CD4-positive, CD25-positive, alpha-beta regulatory T cell (primary cell): ENCODE data around the gene ZNF385A. TPM values are rescaled to one million over a fixed set of nuclear protein-coding genes. Genes with fewer than 3 reads are reported as not detected.
"Not testable (repeated sequence)": the region's sequence is repeated elsewhere in the genome, so short reads cannot be mapped to it uniquely, and the experiment has no call there.

Source experiments
- ATAC-seq, 2 donors: fragments of 150-1000 bp; cut with Tn5 transposase; one replicate each; pipeline ENCODE4 v1.10.0; 2021; ENCODE audit warnings: low read depth in 2 of 2, moderate number of reproducible peaks in 2 of 2, moderate library complexity in 1 of 2
- DNase-seq, 3 donors: peaks; one replicate each; pipeline versions ENCODE4 v3.0.0 to v3.0.0-alpha.2; 2012 to 2022; ENCODE audit warnings: mixed read lengths in 1 of 3
- H3K27ac ChIP-seq: one replicate; pipeline ENCODE4 v1.7.0; 2013; ENCODE audit warnings: mild to moderate bottlenecking, low read length; ENCODE audit not compliant: insufficient read depth, poor library complexity, severe bottlenecking
- H3K27me3 ChIP-seq: one replicate; pipeline ENCODE4 v1.7.0; 2013; ENCODE audit warnings: low read length; ENCODE audit not compliant: control insufficient read depth, insufficient read depth
- H3K36me3 ChIP-seq: one replicate; pipeline ENCODE4 v1.7.0; 2013; ENCODE audit warnings: mild to moderate bottlenecking, low read length, moderate library complexity; ENCODE audit not compliant: control insufficient read depth, insufficient read depth
- H3K4me1 ChIP-seq: 2 replicates; pipeline ENCODE4 v1.7.0; 2013; ENCODE audit warnings: mild to moderate bottlenecking, low read length; ENCODE audit not compliant: insufficient read depth, control insufficient read depth, poor library complexity, severe bottlenecking
- H3K4me3 ChIP-seq: one replicate; pipeline ENCODE4 v1.7.0; 2013; ENCODE audit warnings: low read depth, mild to moderate bottlenecking, low read length, moderate library complexity
- H3K9me3 ChIP-seq, 2 experiments: 1 replicate in 1 of 2; 2 replicates in 1 of 2; pipeline ENCODE4 v1.7.0; 2013; ENCODE audit warnings: low read length in 2 of 2, mild to moderate bottlenecking in 1 of 2, moderate library complexity in 1 of 2; ENCODE audit not compliant: control insufficient read depth in 2 of 2
- H3K27ac Mint-ChIP-seq, 3 donors: one replicate each; pipeline ENCODE4 v1.8.0; 2020 to 2022; ENCODE audit warnings: mild to moderate bottlenecking in 3 of 3, mixed read lengths in 3 of 3, moderate library complexity in 2 of 3
- H3K27me3 Mint-ChIP-seq: one replicate; pipeline ENCODE4 v1.8.0; 2022; ENCODE audit warnings: mild to moderate bottlenecking, mixed read lengths
- H3K36me3 Mint-ChIP-seq: one replicate; pipeline ENCODE4 v1.8.0; 2020; ENCODE audit warnings: mixed read lengths
- H3K4me1 Mint-ChIP-seq, 4 donors: one replicate each; pipeline ENCODE4 v1.8.0; 2020 to 2022; ENCODE audit warnings: mixed read lengths in 4 of 4, mild to moderate bottlenecking in 1 of 4
- H3K4me3 Mint-ChIP-seq, 4 donors: one replicate each; pipeline ENCODE4 v1.8.0; 2020 to 2022; ENCODE audit warnings: mild to moderate bottlenecking in 4 of 4, mixed read lengths in 4 of 4, moderate library complexity in 3 of 4
- H3K9me3 Mint-ChIP-seq, 7 donors: one replicate each; pipeline ENCODE4 v1.8.0; 2020 to 2022; ENCODE audit warnings: mixed read lengths in 7 of 7, mild to moderate bottlenecking in 3 of 7, moderate library complexity in 2 of 7
- polyA plus RNA-seq, 4 donors: library from polyadenylated mRNA; unstranded; fragments of 300-500 nt; fragmentation: Illumina TruSeq; gene quantifications; one replicate each; pipeline ENCODE4 v1.2.3, GENCODE V29; 2021
- total RNA-seq: library from RNA; stranded (reverse); gene quantifications from one replicate; pipeline ENCODE4 v1.2.3, GENCODE V29; 2022

ZNF385A gene
- total and polyA plus RNA-seq, 5 donors from 2014 or later: 0.14 to 0.86 (median 0.17) TPM; not detected in 2

DNA sequence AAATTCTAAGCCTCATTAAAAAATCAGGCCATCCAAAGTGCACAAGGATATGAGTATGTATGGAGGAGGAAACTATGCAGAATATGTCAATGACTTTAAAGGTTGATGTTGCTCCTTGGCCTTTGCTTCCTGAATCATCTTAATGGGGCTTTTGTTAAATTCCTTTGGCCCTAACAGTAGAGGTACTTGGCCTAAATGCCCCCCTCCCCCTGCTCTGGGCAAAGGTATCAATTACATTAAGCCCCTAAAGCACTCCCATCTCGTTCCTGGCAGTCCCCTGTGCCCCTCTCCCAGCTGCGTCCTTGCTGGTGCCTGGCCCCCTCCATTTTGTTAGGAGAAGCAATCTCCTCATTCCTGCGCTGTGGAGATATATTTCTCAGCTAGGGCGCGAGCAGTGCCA lies 54.8 kb downstream of the ZNF385A start:
- H3K27ac Mint-ChIP-seq: peak overlapping the region in 1 of 3 donors; percentile 92
- no peaks in the 10 kb centered on the region for H3K9me3 Mint-ChIP-seq
- peaks cover 56% of the 10 kb centered on the region for H3K4me1 ChIP-seq
- H3K36me3 ChIP-seq: peaks cover 3% of the 10 kb centered on the region
- H3K27ac ChIP-seq: no peak overlapping the region
- H3K4me3 ChIP-seq: no peak overlapping the region
- H3K4me1 Mint-ChIP-seq: peaks cover 13 to 76% (median 49%) of the 10 kb centered on the region in 4 donors
- peaks cover 4% of the 10 kb centered on the region for H3K27me3 Mint-ChIP-seq
- ATAC-seq (no peak), DNase-seq (no peak)
- no peaks in the 10 kb centered on the region for H3K27me3 ChIP-seq
- H3K9me3 ChIP-seq: no peaks in the 10 kb centered on the region
- peak overlapping the region in 1 of 4 donors; percentile 20 for H3K4me3 Mint-ChIP-seq
- peaks cover 10% of the 10 kb centered on the region for H3K36me3 Mint-ChIP-seq

DNA sequence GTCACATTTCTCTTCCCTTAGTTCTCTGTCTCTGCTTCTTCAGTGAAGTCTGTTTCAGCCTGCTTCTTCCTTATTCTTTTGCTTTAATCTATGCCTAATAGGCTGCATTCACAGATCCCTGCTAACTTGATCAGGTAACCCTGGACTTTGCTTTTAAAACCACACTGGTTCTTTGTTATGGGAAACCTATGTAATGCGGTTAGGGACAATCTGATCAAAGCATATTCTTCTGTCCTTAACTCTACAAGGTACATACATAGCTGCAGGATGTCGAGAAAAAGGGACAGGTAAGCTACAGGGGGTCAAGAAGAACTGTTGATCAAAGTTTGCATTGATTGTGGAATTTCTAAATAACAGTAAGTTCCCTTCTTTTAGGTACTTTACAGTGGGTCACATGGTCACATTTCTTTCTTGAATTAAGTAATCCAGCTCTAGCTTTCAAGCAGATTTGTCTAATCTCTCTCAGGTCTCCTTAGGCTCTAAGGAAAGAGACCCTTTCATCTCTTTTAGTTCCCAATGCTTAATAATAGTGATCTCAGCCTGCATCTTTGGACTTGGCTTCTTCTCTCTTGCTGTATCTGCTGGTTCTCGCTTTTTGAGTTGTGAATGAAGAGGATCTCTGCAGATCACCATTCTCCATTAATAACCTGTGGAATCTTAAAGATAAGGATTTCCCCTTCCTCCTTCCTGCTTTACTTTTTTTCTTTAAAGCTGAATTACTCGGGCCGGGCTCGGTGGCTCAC lies 55.8 kb downstream of the ZNF385A start:
- Histone ChIP-seq H3K4me1 (peaks cover 58% of the 10 kb centered on the region), H3K36me3 (peaks cover 3% of the 10 kb centered on the region), H3K27ac (no peak overlapping the region), H3K27me3 (no peaks in the 10 kb centered on the region), H3K4me3 (no peak overlapping the region), H3K9me3 (no peaks in the 10 kb centered on the region)
- Mint-ChIP-seq H3K4me3 (peak overlapping the region in 2 of 4 donors; percentile 57 to 76), H3K9me3 (no peaks in the 10 kb centered on the region), H3K27me3 (peaks cover 7% of the 10 kb centered on the region), H3K27ac (peak overlapping the region; percentile 3 to 92 (median 37)), H3K4me1 (peaks cover 13 to 75% (median 55%) of the 10 kb centered on the region in 4 donors), H3K36me3 (peaks cover 10% of the 10 kb centered on the region)
- ATAC-seq (no peak), DNase-seq (no peak)

GRCh38 chr12:54325442-54326109 lies 59.0 kb downstream of the ZNF385A start:
- not testable (repeated sequence) for H3K27me3 Mint-ChIP-seq, H3K9me3 Mint-ChIP-seq, H3K36me3 Mint-ChIP-seq, DNase-seq, ATAC-seq, H3K9me3 ChIP-seq, H3K27me3 ChIP-seq, H3K36me3 ChIP-seq
- Mint-ChIP-seq H3K4me3 (peak overlapping the region; percentile 93 to 100 (median 99)), H3K27ac (peak overlapping the region; percentile 94 to 100 (median 98)), H3K4me1 (peaks cover 10 to 51% (median 37%) of the 10 kb centered on the region in 4 donors)
- Histone ChIP-seq H3K4me3 (peak overlapping the region; percentile 96), H3K27ac (peak overlapping the region; percentile 65), H3K4me1 (peaks cover 36% of the 10 kb centered on the region)

DNA sequence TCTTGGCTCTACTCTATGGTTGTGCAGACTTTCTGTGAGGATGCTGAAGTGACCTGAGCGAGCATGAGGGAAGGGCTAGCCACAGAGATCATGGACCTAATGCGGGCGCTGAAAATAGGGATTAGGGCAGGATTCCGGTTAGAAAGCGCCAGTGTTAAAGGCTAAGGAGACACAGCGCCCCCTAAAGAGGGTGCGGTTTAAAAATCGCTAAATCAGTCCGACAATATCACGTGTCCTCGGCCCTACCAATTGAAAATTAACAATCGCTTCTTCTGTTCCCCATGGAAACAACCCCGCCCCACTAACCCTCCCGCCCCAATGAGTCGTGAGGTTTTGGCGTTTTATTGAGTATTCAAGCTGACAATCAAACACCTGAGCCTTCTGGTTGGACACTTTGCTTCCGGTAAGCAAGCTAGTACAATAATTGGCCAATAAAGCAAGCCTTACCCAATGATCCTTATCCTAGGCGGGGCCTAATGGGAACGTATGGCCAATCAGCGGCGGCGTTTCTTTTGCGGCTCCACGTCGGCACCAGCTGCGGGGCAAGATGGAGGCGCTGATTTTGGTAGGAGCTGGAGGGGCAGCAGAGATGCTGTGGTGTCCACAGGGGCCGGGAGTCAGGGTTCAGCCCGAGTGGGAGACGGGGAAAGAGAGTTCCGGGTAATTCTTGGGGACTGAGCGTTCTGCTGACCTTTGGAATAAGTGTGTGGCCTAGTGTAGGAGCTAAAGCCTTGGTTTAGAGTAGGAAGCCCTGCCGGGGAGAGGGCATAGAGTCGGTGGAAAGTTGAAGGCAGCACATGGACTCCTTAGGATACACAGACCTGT lies 59.7 kb downstream of the ZNF385A start, which contains the start of gene COPZ1:
COPZ1 (plus strand) TSS at position 515 of the 825 bp plus-strand sequence; CDS start at position 548, 33 bp downstream.
- no peaks in the 10 kb centered on the region for H3K27me3 ChIP-seq
- peak within 1 kb of the TSS; percentile 96 for H3K4me3 ChIP-seq
- peak; percentile 87 to 99 (median 96) for DNase-seq
- peak within 1 kb of the TSS; percentile 94 to 100 (median 98) for H3K27ac Mint-ChIP-seq
- H3K36me3 Mint-ChIP-seq: peaks cover 8% of the 10 kb centered on the region
- no peaks in the 10 kb centered on the region for H3K9me3 Mint-ChIP-seq
- H3K36me3 ChIP-seq: no peaks in the 10 kb centered on the region
- H3K27me3 Mint-ChIP-seq: peaks cover 7% of the 10 kb centered on the region
- peak within 1 kb of the TSS; percentile 65 for H3K27ac ChIP-seq
- peak within 1 kb of the TSS; percentile 93 to 100 (median 99) for H3K4me3 Mint-ChIP-seq
- H3K4me1 Mint-ChIP-seq: peaks cover 4 to 44% (median 32%) of the 10 kb centered on the region in 4 donors
- peak; percentile 97 for ATAC-seq
- H3K4me1 ChIP-seq: peaks cover 29% of the 10 kb centered on the region
- H3K9me3 ChIP-seq: no peaks in the 10 kb centered on the region

GRCh38 chr12:54321363-54321762 lies 63.2 kb downstream of the ZNF385A start:
- ATAC-seq (no peak), DNase-seq (no peak)
- Mint-ChIP-seq H3K27me3 (peaks cover 7% of the 10 kb centered on the region), H3K36me3 (peaks cover 4% of the 10 kb centered on the region), H3K4me1 (peaks cover 4 to 19% (median 11%) of the 10 kb centered on the region in 4 donors), H3K9me3 (no peaks in the 10 kb centered on the region), H3K27ac (no peak overlapping the region), H3K4me3 (no peak overlapping the region)
- H3K4me1 ChIP-seq: peaks cover 12% of the 10 kb centered on the region
- no peak overlapping the region for H3K4me3 ChIP-seq
- H3K9me3 ChIP-seq: no peaks in the 10 kb centered on the region
- H3K36me3 ChIP-seq: no peaks in the 10 kb centered on the region
- H3K27ac ChIP-seq: no peak overlapping the region
- H3K27me3 ChIP-seq: no peaks in the 10 kb centered on the region

Other genes starting within 250 kb of the ZNF385A start
- 13.0 TPM for gene SMUG1, start 195.7 kb downstream of the ZNF385A start, total RNA-seq
- 10 to 100 TPM; 24.5 to 38.1 (median 30.7) TPM for gene SMUG1, start 195.7 kb downstream of the ZNF385A start, polyA plus RNA-seq
- gene CBX5, start 104.6 kb downstream of the ZNF385A start, total RNA-seq: 38.9 TPM
- 10 to 100 TPM; 18.2 to 21.5 (median 19.6) TPM for gene CBX5, start 104.6 kb downstream of the ZNF385A start, polyA plus RNA-seq
- gene HNRNPA1, start 104.0 kb downstream of the ZNF385A start, total RNA-seq: 1,288 TPM
- gene HNRNPA1, start 104.0 kb downstream of the ZNF385A start, polyA plus RNA-seq: 100 to 1,000 TPM; 750 to 913 (median 830) TPM
- gene NFE2, start 83.7 kb downstream of the ZNF385A start, total RNA-seq: 2.8 TPM
- gene NFE2, start 83.7 kb downstream of the ZNF385A start, polyA plus RNA-seq: under 1 TPM in 1 of 4 donors, not detected in 3; 0.18 TPM
- 65.3 TPM for gene COPZ1, start 59.6 kb downstream of the ZNF385A start, total RNA-seq
- gene COPZ1, start 59.6 kb downstream of the ZNF385A start, polyA plus RNA-seq: 100 to 1,000 TPM; 151 to 213 (median 168) TPM
- gene GPR84, start 20.2 kb downstream of the ZNF385A start, total RNA-seq: not detected
- not detected for gene GPR84, start 20.2 kb downstream of the ZNF385A start, polyA plus RNA-seq
- 57.4 TPM for gene ITGA5, start 34.5 kb upstream of the ZNF385A start, total RNA-seq
- gene ITGA5, start 34.5 kb upstream of the ZNF385A start, polyA plus RNA-seq: 10 to 100 TPM; 18.6 to 31.8 (median 23.7) TPM
- 3.0 TPM for gene GTSF1, start 88.9 kb upstream of the ZNF385A start, total RNA-seq
- 10 to 100 TPM; 12.7 to 30.3 (median 18.4) TPM for gene GTSF1, start 88.9 kb upstream of the ZNF385A start, polyA plus RNA-seq
- 142 TPM for gene NCKAP1L, start 113.0 kb upstream of the ZNF385A start, total RNA-seq
- 100 to 1,000 TPM in 2 of 4 donors, 10 to 100 TPM in 2; 91.3 to 138 (median 115) TPM for gene NCKAP1L, start 113.0 kb upstream of the ZNF385A start, polyA plus RNA-seq
- 19.4 TPM for gene PDE1B, start 164.9 kb upstream of the ZNF385A start, total RNA-seq
- gene PDE1B, start 164.9 kb upstream of the ZNF385A start, polyA plus RNA-seq: 1 to 10 TPM in 1 of 4 donors, under 1 TPM in 2, not detected in 1; 0.44 to 2.3 (median 0.67) TPM
- gene PPP1R1A, start 203.9 kb upstream of the ZNF385A start, total RNA-seq: not detected
- gene PPP1R1A, start 203.9 kb upstream of the ZNF385A start, polyA plus RNA-seq: not detected